Progenitor cell of endocrine pancreas (in vitro differentiated cells): ENCODE measurements around the gene SPRING1. TPM values are rescaled to one million over a fixed set of nuclear protein-coding genes. Genes with fewer than 3 reads are reported as not detected.

Source experiments
- DNase-seq: peaks from one replicate; pipeline ENCODE4 v3.0.0; 2021; ENCODE audit warnings: low spot score; ENCODE audit not compliant: unreplicated experiment
- H3K27ac Mint-ChIP-seq: 2 replicates; pipeline ENCODE4 v1.8.0; 2021; ENCODE audit warnings: mild to moderate bottlenecking, moderate library complexity, mixed read lengths
- H3K27me3 Mint-ChIP-seq: 2 replicates; pipeline ENCODE4 v1.8.0; 2021; ENCODE audit warnings: mixed read lengths
- H3K36me3 Mint-ChIP-seq: 2 replicates; pipeline ENCODE4 v1.8.0; 2022; ENCODE audit warnings: mixed read lengths; ENCODE audit not compliant: insufficient read depth
- H3K4me1 Mint-ChIP-seq: 2 replicates; pipeline ENCODE4 v1.8.0; 2021; ENCODE audit warnings: low read depth, mixed read lengths
- H3K4me3 Mint-ChIP-seq: 2 replicates; pipeline ENCODE4 v1.8.0; 2021; ENCODE audit warnings: low read depth, mild to moderate bottlenecking, moderate library complexity, mixed read lengths
- H3K9me3 Mint-ChIP-seq: 2 replicates; pipeline ENCODE4 v1.8.0; 2021; ENCODE audit warnings: low read depth, mixed read lengths
- total RNA-seq: library from RNA; stranded (reverse); gene quantifications from 2 replicates; pipeline ENCODE4 v1.2.1, GENCODE V29; 2021
- TF ChIP-seq, protein P1 (sequence below): fragments of 200-600 bp; sonication (generic); IDR thresholded peaks from one replicate; pipeline ENCODE4 v1.5.0; 2021; ENCODE audit warnings: antibody characterized with exemption, mild to moderate bottlenecking; ENCODE audit not compliant: unreplicated experiment

The SPRING1 gene
- total RNA-seq, 1 donor from 2014 or later: 64.4 TPM

DNA sequence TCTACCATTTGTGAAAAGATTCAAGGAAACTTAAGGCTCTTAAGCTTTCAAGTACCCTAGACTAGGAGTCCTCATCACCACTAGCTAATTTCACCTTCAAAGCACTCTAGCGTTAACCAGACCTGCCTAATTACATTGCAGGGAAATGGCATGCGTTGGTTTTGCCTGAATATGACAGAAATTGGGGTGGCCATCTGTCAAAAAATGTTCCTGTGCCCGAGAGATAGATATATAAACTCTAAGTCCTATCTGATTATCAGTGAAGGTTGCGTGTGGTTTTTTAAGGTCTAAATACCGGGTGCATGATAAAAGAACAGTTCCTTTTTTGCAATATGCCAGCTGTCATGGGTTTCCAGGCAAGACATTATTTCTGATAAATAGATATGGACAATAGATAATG lies 48.3 kb downstream of the SPRING1 start:
- TF ChIP-seq, protein P1, sequence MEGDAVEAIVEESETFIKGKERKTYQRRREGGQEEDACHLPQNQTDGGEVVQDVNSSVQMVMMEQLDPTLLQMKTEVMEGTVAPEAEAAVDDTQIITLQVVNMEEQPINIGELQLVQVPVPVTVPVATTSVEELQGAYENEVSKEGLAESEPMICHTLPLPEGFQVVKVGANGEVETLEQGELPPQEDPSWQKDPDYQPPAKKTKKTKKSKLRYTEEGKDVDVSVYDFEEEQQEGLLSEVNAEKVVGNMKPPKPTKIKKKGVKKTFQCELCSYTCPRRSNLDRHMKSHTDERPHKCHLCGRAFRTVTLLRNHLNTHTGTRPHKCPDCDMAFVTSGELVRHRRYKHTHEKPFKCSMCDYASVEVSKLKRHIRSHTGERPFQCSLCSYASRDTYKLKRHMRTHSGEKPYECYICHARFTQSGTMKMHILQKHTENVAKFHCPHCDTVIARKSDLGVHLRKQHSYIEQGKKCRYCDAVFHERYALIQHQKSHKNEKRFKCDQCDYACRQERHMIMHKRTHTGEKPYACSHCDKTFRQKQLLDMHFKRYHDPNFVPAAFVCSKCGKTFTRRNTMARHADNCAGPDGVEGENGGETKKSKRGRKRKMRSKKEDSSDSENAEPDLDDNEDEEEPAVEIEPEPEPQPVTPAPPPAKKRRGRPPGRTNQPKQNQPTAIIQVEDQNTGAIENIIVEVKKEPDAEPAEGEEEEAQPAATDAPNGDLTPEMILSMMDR: no peak
- Mint-ChIP-seq H3K4me1 (peaks cover 13% of the 10 kb centered on the region), H3K36me3 (no peaks in the 10 kb centered on the region), H3K4me3 (no peak overlapping the region), H3K27ac (no peak overlapping the region), H3K27me3 (peaks cover 23% of the 10 kb centered on the region), H3K9me3 (no peaks in the 10 kb centered on the region)
- DNase-seq: no peak

Other genes with a start within 250 kb of the SPRING1 start
- 0.84 and 0.86 TPM in 2 replicates for gene MAP1LC3B2, start 178.7 kb downstream of the SPRING1 start, total RNA-seq
- gene RNFT2, start 246 bp upstream of the SPRING1 start, total RNA-seq: 31.6 and 32.1 TPM in 2 replicates
- gene HRK, start 143.4 kb upstream of the SPRING1 start, total RNA-seq: 5.5 and 6.9 TPM in 2 replicates
- gene FBXW8, start 172.9 kb upstream of the SPRING1 start, total RNA-seq: 32.6 and 33.8 TPM in 2 replicates